Measurements from ENCODE around the gene SCN5A.

GRCh38 chr3:38519651-38520050, 129.8 kb downstream of the SCN5A start:
- TF ChIP-seq CTCF (IDR thresholded peaks at IDR 0.05 in 2 of 3, conservative IDR thresholded peaks at IDR 0.05 in 1 of 3; ENCODE audit: borderline replicate concordance in 1 of 3, insufficient read depth in 1 of 3, low read depth in 2 of 3, low read length in 2 of 3) = no peak
- TF ChIP-seq SP1 (IDR thresholded peaks at IDR 0.05; ENCODE audit: low read depth) = no peak
